GM18505 (cell line): ENCODE results near the gene RYR3.

ENCODE experiments used
- ATAC-seq: cut with Tn5 transposase; IDR thresholded peaks from one replicate; pipeline ENCODE4 v1.9.1; 2021; ENCODE audit not compliant: unreplicated experiment
- POLR2A ChIP-seq: IDR thresholded peaks from 4 replicates; pipeline ENCODE4 v1.6.1; 2011; ENCODE audit warnings: borderline replicate concordance; ENCODE audit not compliant: insufficient read depth, insufficient read length; ENCODE audit errors: extremely low read depth

The RYR3 gene

DNA sequence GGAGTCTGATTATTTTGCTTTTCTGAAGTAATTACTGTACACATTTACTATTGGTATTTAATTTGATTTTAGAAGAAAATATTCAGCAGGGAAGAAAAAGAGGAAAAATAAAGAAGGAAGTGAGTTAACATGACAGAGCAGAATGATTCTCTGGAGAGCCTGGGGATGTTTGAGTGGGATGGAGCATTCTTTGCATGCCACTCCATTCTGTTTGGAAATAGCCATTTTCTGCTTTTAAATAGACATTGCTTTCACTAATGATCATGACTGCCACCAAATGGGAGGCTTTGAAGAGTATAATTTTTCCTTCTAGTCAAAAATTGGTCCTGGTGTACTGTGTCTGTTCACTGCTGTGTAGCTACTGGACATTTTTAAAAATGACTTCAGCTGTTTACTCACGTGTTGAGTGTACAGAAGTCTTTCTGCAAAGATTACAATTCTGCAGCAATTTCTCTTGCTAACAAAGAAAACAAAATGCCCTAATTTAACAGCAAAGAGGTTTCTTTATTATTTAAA is 196.1 kb downstream of the RYR3 start:
- no peak for TF ChIP-seq POLR2A
- no peak for ATAC-seq

- TF ChIP-seq POLR2A, result no peak
- no peak for ATAC-seq
Measured at GRCh38 chr15:33508703-33509102, 197.9 kb downstream of the RYR3 start.

DNA sequence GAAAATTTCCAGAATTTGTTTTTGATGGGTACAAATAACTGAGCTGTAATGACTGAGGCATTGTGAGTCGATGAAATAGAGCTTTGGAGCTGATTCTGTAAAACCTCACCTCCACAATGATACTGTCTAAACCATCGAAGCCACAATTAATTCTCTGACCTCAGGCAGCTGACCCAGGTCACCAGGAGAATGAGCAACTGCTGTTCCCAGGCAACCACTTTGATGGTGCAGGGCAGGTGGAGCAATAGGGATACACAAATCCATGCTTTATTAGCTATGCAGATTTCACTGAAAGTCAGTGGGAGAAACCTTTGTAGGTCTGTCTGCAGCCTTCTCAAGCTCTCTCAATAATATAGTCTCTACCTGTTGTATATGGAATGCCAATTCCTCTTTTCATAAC is 204.4 kb downstream of the RYR3 start:
- no peak for TF ChIP-seq POLR2A

DNA sequence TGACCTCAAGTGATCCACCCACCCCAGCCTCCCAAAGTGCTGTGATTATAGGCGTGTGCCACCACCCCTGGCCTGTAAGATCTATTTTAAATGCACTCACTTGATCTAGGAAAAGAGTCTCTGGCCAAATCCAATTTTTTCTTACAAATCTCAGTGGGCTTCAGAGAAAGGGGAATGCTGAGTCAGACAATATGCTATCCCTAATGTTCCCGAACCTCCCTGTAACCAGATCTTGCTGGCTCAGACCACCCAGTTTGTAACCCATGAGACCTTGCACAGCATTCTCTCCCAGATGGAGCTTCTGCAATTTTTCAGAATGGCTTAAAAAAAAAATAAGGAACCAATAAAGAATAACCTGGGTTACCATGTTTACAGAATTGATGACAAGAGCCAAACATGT is 205.8 kb downstream of the RYR3 start:
- ATAC-seq, result no peak
- TF ChIP-seq POLR2A, result no peak

More for the DNA sequence above, 204.4 kb downstream of the RYR3 start:
- no peak for ATAC-seq

GRCh38 chr15:33517944-33518343 is 207.2 kb downstream of the RYR3 start:
- TF ChIP-seq POLR2A, result no peak
- ATAC-seq, result no peak

DNA sequence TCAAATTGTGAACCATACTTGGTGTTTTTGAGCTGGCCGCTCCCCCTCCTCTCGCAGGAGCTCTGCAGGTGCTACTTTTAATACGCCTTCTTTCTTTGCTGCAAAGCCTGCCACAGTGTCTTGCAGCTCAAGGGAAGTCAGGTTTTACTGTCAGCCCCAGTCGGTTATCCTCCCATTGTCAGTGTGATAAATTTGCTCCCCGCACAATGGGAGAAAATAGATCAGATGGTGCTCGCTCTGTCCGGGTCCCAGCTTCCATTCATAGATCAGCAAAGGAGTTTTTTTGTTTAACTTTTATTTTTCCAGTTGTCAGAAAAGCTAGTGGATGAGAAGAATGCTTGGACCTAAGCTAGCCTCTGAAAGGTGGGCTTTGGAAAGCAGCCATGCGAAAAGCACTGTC is 207.7 kb downstream of the RYR3 start:
- ATAC-seq, result no peak
- no peak for TF ChIP-seq POLR2A

- ATAC-seq, result no peak
- TF ChIP-seq POLR2A, result no peak
Measured at GRCh38 chr15:33524274-33524673, 213.5 kb downstream of the RYR3 start.

- TF ChIP-seq POLR2A, result no peak
- no peak for ATAC-seq
Measured at GRCh38 chr15:33526532-33526931, 215.8 kb downstream of the RYR3 start.

- ATAC-seq, result no peak
- no peak for TF ChIP-seq POLR2A
Measured at GRCh38 chr15:33533197-33533596, 222.4 kb downstream of the RYR3 start.

DNA sequence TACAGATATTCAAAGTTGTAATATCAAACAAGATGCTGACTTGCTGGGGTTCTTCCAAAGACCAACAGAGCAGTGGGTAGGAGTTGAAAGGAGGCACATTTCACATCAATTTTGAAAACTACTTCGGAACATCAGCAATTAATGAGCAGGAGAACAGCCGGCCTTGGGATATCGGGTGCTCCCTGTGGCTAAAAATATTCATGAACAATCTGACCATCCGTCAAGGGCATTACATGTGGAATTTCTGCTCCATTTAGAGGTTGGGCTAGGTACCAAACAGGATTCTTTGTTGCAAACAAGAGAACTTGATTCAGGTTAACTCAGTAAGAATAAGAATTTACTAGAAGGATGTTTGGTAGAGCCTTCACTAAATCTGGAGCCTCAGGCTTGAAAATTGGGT is 223.9 kb downstream of the RYR3 start:
- no peak for ATAC-seq
- no peak for TF ChIP-seq POLR2A

DNA sequence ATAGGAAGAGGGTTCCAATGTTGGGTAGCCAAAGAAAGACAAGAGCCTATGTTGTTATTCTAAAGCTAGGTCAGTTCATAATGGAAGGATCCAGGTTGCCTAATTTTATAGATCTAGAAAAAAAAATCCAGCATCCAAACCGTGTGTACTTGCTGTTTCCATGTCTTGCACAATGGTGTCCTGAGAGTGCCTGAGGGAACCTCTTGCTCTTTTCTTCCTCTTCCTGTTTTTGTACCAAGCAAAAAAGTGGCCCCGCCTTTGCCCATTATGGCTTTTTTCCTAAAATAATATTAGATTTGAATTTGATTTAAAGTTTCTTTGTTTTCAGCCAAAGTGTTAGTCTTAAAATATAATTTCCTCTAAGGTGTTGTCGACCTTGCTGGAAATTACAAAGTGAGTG is 224.4 kb downstream of the RYR3 start:
- ATAC-seq, result no peak
- no peak for TF ChIP-seq POLR2A

- no peak for ATAC-seq
- no peak for TF ChIP-seq POLR2A
Measured at GRCh38 chr15:33539825-33540573, 229.2 kb downstream of the RYR3 start.

DNA sequence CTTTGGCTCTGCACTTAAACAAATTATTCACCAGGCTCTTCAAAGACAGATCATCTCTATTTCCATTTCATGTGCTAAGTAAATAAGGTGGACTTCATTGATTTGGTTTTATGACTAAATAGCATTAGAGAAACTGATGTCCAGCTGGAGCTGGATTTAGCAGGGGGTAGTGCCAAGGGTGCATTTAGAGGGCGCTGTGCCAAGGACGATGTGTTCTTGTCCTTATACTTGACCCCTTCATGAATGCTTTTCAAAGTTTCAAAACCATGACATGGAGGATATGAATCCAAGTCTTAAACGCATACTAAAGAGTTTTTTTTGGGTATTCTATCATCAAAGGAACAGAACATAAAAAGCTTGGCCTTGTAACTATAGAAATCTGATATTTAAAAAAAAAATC is 233.2 kb downstream of the RYR3 start:
- ATAC-seq, result no peak
- TF ChIP-seq POLR2A, result no peak

- ATAC-seq, result no peak
- no peak for TF ChIP-seq POLR2A
Measured at GRCh38 chr15:33545866-33546265, 235.1 kb downstream of the RYR3 start.
